NCI-H2029 treated with DMSO at 0.1 percent for 48 hours (cell line): ENCODE data around the gene ZNF385C.

ENCODE experiments used
- DNase-seq: peaks from one replicate; lab custom pipeline; 2025; lab: John Stamatoyannopoulos, UW

The ZNF385C gene

DNA sequence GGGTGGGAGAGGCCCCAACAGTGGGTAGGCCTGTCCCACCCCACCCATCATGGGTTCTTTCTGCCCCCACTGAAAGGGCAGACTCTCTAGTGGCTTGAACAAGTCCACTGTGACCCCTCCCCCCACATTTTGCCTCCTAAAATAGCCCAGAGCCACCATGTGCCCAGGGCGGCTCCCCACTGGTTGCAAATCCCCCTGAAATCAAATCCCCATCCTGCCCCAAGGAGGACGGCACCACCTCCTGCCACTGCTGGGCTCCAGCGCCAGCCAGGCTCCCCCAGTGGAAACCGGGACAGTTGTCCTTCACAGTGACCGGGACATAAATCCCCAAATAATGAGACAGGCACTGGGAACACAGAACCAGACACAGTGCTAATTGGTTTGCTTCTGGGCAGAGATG is 20.5 kb downstream of the ZNF385C start:
- no peak for DNase-seq

DNA sequence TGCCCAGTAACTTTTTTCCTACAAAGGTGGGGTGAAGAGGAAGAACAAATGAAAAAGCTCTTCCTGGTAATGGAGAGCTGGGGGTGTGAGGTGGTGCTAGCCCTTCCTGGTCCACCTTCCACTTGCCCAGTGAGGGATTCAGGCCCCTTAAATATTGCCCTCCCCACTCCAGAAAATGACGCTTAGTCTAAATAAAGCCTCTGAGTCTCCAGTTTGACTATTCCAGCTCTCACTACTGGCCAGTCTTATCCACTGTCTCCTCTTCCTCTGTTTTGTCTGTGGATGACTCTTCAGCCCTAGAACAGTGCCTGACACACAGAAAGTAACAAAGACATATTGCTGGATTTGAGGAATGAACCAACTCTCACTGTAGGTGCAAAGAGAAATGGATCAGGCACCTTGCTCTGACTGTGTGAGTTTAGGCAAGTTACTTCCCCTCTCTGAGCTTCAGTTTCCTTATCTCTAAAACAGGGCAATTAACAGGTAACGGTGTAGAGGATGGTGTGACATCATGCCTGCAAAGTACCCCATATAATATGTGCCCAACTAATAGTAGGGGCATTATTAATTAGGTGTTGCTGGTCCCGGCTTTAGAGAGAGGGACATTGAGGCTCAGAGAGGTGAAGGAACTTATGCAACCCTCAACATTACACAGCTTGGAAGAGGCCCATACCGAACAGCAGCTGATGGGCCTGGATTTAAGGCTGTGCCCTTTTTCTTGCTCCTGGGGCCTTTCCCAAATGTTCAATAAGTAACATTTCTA is 21.3 kb downstream of the ZNF385C start:
- DNase-seq, result no peak

DNA sequence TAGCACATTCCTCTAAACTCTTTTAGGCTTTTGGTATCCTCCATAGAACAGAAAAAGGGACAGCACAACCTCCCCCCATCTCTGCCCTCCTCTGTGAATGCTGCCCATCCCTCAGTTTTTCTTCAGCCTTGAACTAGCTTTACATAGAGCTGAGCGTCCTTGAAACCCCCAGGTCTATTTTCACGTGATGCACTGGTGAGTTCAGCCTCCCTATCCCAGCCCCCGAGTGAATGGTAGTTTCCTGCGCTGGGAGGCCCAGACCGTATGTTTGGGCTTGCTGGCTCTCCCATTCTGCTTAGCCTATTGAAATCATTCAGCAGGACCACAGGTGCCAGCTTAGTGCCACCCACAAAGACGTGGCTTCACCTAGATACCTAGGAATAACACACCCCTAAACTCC is 22.5 kb downstream of the ZNF385C start:
- DNase-seq, result no peak

DNA sequence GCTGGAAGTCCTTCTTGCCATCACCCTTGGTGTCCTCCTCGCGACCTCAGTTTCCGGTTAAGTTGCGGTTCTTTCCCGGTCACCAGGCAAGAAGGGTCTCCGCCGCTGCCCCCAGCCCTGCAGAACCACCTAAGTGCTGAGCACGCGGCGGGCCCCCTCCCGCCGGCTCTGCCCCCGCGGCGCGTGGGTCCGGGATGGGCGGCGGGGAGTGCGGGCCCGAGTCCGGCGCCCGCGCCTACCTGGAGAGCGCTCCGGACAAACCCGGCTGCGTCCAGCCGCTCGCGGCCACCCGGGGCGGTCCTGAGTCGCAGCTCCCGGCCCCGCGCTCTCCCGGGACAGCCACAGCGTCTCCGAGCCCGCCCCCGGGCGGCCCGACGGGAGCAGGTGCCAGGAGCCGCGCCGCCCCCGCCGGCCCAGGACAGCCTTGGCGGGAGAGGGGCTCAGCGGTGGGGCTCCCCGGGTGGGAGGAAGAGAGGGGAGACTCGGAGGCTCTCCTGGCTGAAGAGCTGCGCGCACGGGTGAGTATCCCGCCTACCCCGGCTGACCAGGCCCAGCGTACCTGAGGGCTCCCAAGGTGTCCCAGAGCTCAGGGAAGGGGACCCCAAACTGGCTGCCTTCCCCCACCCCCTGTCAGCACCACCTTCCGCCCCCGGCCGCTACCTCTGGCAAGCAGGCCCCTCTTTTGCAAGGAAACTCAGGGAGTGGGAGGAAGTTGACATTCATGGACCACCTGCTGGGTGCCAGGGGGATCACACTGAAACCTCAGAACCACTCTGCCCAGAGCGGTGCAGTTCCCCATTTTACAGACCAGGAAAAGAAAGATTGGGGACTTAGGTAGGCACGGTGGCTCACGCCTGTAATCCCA is 25.7 kb downstream of the ZNF385C start:
- no peak for DNase-seq

DNA sequence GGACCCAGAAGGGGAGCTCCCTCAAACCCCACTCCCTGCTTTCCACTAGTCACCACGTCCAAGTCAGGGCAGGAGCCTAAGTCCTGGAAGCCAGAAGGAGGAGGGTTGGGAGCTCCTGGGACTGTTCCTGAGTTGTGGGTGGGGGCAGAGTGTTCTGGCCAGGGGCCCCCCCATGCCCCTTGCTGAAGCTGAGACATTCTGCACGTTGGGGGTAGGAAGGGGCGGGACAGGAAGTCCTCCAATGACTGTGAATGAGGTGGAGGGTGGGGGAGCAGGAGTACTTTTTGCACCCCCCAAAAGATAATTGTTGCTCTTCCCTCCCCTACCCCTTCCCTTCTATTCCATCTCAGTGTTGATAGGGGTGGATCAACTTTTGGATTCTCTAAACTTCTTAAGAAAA is 26.5 kb downstream of the ZNF385C start:
- DNase-seq, result no peak

DNA sequence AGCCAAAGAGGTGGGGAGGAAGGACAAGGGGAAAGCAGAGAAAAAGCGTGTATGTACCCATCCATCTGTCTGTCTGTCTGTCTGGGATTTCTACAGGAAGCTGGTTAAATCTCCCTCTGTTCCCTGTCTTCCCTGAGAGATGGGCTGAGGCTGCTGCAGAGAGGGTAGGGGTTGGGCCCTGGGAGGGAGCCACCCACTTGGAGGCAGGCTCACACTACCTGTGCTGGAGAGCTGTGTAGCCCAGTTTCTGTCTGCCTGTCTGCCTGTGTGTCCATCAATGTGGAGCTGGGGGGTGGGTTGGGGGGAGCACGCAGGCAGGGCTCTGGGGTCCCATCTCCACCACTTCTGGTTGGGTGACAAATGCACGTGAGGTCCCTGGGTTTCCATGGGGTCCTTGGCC is 29.3 kb downstream of the ZNF385C start:
- no peak for DNase-seq

DNA sequence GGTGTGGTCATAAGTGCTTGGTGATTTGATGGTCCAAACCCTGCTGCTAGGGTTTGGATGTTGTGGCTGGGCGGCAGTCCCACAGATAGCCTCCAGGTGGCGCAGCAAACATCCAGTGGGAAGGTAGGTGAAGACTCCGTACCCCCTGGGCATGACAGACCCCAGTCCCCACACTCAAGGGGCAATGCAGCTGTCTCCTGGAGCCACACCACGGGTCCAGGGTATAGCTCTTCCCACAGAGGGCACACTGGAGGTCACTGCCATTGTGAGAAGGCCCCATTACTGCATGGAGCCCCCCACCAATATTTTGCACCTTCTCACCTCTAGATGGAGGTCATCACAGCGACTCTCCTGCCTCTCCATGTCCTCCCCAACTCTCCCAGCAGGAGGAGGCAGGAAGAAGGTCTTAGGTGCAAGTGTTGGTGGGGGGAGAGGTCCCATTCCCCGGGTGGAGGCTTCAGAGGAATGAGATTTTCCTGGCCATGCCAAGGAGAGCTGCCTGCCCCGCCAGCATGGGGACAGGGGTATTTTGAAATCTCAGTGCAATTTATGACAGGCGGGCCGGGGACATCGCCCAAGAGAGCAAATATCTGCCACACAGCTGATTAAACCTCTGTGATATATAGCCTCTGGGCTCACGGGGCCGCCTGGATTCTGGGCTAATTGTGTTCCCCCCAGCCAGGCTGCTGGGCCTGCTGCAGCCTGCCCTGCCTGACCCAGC is 30.7 kb downstream of the ZNF385C start:
- DNase-seq, result no peak

DNA sequence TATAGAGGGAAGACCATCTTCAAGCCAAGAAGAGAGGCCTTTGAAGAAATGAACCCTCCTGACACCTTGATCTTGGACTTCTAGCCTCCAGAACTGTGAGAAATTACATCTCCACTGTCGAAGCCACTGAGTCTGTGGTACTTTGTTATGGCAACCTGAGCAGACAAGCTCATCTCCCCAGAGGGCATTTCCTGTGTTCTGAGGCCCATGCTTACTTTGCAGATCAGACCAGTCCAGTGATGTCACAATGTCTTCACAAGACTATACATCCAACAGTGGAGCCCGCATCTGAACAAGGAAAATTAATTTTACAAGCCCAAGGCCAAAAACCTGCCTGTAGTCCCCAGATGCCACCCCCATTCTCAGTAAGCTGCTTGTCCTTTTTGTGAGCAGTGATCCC is 33.1 kb downstream of the ZNF385C start:
- DNase-seq, result no peak

DNA sequence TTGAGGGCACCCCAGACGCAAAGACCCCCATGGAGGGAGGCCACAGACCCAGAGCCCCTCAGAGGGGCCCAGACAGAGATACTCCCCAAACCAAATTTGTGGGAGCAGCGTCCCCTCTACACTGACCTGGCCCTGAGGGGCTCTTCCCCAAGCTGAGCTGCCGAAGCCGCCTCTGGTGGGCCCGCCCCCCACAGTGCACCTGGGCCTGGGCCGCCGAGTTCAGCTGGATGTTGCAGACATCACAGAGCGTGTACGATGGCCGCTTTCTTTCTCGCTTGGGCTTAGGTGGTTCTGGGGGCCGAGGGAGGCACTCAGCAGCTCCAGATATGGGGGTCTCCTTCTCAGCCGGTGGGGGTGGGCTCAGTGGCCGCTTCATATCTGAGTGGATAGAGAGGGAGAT is 35.6 kb downstream of the ZNF385C start:
- no peak for DNase-seq

DNA sequence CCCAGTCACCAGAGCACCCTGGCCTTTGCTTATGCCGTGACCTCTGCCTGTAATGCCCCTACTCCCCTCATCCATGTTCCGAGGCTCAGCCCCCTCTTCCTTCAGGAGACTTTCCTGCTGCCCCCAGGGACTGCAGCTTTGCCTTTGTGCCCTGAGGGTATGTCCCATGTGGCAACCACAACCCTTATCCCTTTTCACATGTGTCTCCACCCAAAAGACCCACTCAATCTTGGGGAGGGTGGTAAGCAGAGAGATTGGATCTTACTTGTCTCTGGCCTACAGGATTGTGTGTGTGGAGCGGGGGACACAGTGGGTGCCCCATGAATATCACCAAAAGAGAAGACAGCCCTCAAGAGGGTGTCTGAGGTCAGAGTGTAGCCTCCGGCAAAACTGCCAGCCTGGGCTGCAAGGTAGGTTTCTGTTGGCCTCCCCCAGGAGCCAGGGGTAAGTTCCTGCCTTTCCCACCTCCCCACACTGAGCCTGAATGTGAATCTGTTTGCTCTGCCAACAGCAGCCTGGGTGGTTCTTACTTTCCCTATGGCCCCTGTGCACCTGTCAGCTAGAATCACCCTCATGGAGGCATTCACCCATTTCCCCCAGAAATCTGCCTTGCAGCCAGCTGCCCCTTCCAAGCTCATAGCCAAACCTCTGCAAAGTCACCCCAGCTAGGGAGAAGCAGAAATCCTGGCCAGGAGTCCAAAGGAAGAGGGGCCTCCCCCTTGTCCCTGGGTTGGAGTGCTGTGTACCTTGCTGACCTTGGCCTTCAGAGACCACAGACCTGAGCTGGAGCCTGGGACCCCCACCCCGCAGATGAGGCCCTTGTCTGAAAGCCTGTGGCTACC is 36.4 kb downstream of the ZNF385C start:
- DNase-seq, result no peak

DNA sequence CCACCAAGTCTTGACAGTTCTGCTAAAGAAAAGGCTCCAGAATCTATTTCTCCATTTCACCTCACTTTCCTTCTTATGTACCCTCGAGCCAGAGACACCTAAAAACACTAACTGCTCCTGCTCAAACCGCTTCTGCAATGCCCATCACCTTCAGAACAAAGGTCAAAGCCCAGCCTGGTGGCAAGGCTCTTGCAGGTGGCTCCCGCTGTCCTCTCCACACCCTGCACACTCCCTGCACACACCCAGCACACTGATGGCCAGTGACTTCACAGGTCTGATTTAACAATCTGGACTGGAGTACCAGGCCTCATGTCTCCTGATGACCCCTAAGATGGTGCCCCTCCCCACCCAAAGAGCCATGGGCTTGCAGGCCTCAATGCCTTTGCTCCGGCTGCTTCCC is 38.0 kb downstream of the ZNF385C start:
- DNase-seq, result no peak

DNA sequence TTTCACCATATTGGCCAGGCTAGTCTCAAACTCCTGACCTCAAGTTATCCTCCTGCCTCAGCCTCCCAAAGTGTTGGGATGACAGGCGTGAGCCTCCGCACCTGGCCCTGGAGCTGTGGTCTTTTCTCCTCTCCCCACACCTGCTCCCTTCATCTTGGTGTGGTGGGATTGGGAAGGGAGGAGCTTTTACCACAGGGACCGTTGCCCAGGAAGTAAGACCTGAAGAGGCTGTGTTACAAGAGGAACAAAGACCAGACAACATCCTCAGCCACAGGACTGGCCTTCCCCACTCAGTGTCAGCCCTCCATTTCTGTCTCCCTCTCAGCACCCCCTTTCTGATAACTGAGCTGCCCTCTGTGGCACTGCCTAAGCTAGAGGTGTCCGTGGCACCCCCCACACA is 38.5 kb downstream of the ZNF385C start:
- no peak for DNase-seq

DNA sequence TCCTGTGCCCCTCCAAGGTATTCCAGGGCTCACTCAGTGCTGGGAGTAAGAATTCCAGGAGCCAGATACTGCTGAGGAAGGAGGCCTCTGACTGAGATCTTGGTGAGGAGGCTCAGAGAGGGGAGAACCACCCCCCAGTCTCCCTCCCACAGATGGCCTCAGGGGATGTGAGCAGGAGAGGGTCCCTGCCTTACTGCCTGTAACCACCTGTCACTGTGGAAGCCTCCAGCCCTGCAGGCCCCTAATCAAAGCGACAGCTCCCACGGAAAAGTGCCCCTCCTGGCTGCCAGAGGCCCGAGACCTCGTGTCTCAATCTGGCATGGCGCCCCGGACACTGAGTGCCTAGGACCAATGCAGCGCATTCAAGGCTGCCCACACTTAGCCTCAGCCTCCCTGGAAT is 40.2 kb downstream of the ZNF385C start:
- no peak for DNase-seq

DNA sequence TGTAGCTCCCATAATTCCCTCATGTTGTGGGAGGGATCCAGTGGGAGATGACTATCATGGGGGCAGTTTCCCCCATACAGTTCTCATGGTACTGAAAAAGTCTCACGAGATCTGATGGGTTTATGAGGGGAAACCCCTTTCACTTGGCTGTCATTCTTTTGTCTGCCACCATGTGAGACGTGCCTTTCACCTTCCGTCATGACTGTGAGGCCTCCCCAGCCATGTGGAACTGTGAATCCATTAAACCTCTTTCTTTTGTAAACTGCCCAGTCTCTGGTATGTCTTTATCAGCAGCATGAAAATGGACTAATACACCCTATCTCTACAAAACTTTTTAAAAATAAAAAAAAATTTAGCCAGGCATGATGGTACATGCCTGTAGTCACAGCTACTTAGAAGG is 41.6 kb downstream of the ZNF385C start:
- DNase-seq, result no peak

DNA sequence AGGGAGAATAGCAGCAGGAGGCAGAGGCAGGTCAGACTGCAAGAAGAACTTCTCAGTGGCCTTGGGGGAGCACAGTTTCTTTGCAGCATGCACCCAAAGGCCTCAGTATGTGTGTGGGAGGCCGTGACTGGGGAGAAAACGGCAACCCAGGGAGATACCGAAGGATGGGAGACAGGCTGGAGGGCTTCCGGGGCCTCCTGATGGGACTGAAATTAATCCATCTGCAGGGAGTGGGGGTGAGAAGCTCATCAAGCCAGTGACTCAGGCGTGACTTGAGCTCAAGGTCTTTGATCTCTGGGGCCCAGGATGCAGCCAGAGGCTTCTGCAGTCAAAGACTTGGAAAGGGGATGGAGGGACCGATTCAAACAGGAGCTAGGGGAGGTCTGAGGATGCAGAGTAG is 42.8 kb downstream of the ZNF385C start:
- no peak for DNase-seq

DNA sequence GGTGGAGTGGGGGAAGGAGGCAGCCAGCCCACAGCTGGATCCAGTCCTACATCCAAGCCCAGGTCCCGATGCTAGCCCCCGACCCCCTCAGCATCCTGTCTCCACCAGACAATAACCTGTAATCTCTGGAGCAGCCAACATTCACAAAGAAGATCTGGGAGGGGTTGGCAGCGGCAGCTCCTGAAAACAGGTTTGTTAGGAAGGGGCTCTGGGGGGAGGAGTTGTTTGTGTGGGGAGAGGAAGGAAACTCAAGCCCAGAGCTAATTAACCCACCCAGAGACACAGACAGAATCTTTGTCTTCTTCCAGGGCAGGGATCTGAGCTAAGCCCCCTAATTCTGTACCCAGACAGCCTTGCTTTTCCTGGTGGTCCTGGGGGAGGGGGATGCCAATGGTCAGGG is 43.2 kb downstream of the ZNF385C start:
- DNase-seq, result no peak

DNA sequence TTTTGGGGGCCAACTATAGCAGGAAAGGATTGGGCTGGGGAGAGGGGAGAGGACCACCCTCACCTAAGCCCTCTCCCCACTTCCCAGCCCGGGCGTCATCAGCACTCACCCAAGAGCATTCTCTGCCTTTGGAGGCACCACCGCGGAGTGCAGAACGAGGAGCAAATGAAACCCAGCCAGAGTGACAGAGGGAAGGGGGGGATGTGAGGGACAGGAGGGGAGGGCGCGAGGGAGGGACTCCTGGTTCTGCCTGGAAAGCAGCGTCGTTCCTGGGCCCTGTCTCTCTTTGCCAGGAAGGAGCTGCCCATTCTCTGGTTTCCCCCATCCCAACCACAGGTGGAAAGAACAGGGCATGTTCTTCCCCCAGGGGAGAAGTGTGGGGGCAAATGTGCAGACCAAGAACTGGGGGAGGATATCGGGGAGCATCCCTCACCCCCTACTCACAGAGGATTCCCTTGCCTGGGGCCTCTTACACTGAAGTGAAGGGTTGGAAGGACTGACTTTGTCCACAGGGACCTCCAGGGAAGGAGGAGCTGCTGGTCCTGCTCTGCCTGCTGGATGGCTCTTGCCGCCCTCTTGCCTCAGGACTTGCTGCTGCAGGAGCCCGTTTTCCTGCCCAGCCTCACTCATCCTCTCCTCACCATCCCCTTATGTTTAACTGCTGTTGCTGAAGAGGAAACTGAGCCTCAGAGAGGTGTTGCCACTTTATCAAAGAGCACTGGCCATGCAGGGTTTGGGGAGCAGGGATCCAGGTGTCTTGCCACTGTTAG is 44.4 kb downstream of the ZNF385C start:
- no peak for DNase-seq

DNA sequence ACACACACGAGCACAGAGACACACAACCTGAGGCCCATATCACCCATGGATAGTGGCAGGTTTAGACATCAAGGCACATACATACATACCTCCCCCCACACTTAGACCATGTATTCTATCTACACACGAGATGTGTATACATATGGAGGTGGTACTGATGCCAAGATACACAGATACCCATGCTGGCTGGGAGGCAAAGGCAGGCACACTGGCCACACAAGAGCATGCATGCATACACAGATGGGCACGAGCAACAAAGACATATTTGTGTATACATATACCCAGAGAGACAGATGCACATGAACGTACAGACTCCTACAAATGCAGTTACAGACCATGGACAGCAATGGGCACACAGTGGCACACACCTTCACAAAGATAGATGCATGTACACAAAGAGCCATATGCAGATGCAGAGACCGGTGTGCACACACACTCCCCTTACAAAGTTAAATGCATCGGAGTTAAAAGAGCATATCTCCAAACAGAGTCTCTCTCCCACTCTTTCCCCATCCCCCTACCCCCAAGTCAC is 45.9 kb downstream of the ZNF385C start:
- DNase-seq, result no peak

DNA sequence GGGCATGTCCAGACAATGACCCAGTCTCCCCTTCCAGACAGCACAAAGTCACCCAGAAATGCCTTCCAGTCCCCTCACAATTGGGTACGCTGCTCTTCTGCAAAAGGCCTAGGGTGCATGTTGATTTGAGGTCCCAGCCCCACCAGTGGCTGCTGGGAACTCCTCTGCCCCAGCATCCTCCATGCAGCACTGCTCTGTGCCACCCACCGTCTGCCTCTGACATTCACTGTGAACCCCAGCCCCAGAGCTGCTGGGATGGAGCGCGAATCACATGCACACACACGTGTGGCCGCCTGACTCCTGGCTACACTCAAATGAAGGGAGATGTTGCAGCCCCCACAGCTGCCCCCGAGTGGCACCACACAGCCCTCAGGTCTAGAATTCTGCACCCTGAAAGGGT is 46.6 kb downstream of the ZNF385C start:
- no peak for DNase-seq

DNA sequence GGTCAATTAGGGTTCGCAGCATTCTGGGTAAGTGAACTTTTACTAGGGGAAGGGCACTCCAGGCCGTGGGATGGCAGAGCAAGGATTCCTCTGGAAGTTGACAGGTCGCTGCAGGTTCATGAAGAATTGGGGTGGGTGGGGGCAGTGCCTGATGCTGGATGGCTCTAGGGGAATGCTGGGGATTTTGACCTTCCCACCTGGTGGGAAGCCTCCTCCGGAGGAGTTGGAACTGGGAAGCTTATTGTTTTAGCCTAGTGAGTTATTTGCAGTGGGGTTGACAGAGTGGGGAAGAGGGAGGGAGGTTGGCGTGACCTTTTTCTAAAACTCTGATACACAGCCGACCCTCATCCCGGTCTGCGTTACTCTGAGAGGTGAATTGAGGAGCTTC is 47.3 kb downstream of the ZNF385C start:
- DNase-seq, result no peak
